DND-41 (cell line): ENCODE data around the gene ZNF57.
"Not testable (repeated sequence)": the region's sequence is repeated elsewhere in the genome, so short reads cannot be mapped to it uniquely, and the experiment has no call there.

Source experiments
- ATAC-seq: fragments of 200-7000 bp; cut with Tn5 transposase; 3 replicates; pipeline ENCODE4 v1.9.1; 2021; ENCODE audit warnings: low read depth; ENCODE audit not compliant: insufficient read depth
- DNase-seq: peaks from one replicate; pipeline ENCODE4 v3.0.0-alpha.2; 2020
- H2AFZ ChIP-seq: 2 replicates; pipeline ENCODE4 v1.6.0; 2012; ENCODE audit warnings: low read depth, low read length
- H3K27ac ChIP-seq: 2 replicates; pipeline ENCODE4 v1.5.1; 2012; ENCODE audit warnings: low read length, inconsistent platforms
- H3K27me3 ChIP-seq: fragments of 200-600 bp; sonication (generic); 2 replicates; pipeline ENCODE4 v1.6.0; 2012; ENCODE audit warnings: low read length, mild to moderate bottlenecking, inconsistent platforms; ENCODE audit not compliant: insufficient read depth, poor library complexity
- H3K36me3 ChIP-seq: 2 replicates; pipeline ENCODE4 v1.5.1; 2012; ENCODE audit warnings: low read length, inconsistent platforms; ENCODE audit not compliant: insufficient read depth
- H3K4me1 ChIP-seq: 2 replicates; pipeline ENCODE4 v1.5.1; 2012; ENCODE audit warnings: mild to moderate bottlenecking, low read length; ENCODE audit not compliant: insufficient read depth
- H3K4me2 ChIP-seq: 2 replicates; pipeline ENCODE4 v1.6.0; 2012; ENCODE audit warnings: mild to moderate bottlenecking, moderate library complexity, low read length, inconsistent platforms; ENCODE audit not compliant: insufficient read depth
- H3K4me3 ChIP-seq, 2 experiments: fragments of 200-600 bp in 1 of 2; shearing (Covaris generic) in 1 of 2; 2 replicates each; pipeline ENCODE4 v1.5.1; 2012 to 2016; ENCODE audit warnings: inconsistent platforms in 2 of 2, low read length in 2 of 2, mild to moderate bottlenecking in 2 of 2, low read depth in 1 of 2, moderate library complexity in 1 of 2
- H3K79me2 ChIP-seq: 2 replicates; pipeline ENCODE4 v1.6.0; 2012; ENCODE audit warnings: low read length, inconsistent platforms; ENCODE audit not compliant: insufficient read depth
- H3K9ac ChIP-seq: 2 replicates; pipeline ENCODE4 v1.6.0; 2012; ENCODE audit warnings: low read depth, mild to moderate bottlenecking, inconsistent platforms, low read length, moderate library complexity
- H3K9me3 ChIP-seq: 2 replicates; pipeline ENCODE4 v1.5.1; 2012; ENCODE audit warnings: low read length, moderate library complexity, mild to moderate bottlenecking, inconsistent platforms; ENCODE audit not compliant: insufficient read depth, severe bottlenecking
- H4K20me1 ChIP-seq: 2 replicates; pipeline ENCODE4 v1.6.0; 2012; ENCODE audit warnings: low read length; ENCODE audit not compliant: insufficient read depth
- CTCF ChIP-seq: IDR thresholded peaks from 2 replicates; pipeline ENCODE4 v1.5.1; 2012; ENCODE audit warnings: borderline replicate concordance, low read length, moderate library complexity, mild to moderate bottlenecking; ENCODE audit not compliant: poor library complexity, severe bottlenecking; ENCODE audit errors: extremely low read depth
- EZH2 ChIP-seq: IDR thresholded peaks from 3 replicates; pipeline ENCODE4 v1.6.1; 2012; ENCODE audit warnings: borderline replicate concordance, low read depth, mild to moderate bottlenecking, moderate library complexity, low read length, inconsistent platforms; ENCODE audit not compliant: severe bottlenecking

Gene ZNF57

GRCh38 chr19:2867025-2867991 lies 33.4 kb upstream of the ZNF57 start, which contains the start of gene ZNF556:
Gene ZNF556 (plus strand): TSS chr19:2867335. CDS start chr19:2867422, 87 bp downstream.
- ATAC-seq (peak; percentile 56), DNase-seq (peak; percentile 32)
- Histone ChIP-seq H2AFZ (no peak within 1 kb of the TSS), H3K4me2 (0 out of 2 replicates have a peak within 1 kb of the TSS, but pooled peaks have one; percentile 10), H3K9ac (peak within 1 kb of the TSS; percentile 35; the same call in 1 of the 2 replicates), H3K27me3 (no peaks in the 10 kb centered on the region), H3K79me2 (no peaks in the 10 kb centered on the region), H3K4me1 (peaks cover 32% of the 10 kb centered on the region), H3K9me3 (no peaks in the 10 kb centered on the region), H3K36me3 (no peaks in the 10 kb centered on the region), H3K4me3 (no peak within 1 kb of the TSS), H4K20me1 (no peaks in the 10 kb centered on the region), H3K27ac (peak within 1 kb of the TSS; percentile 70)
- TF ChIP-seq CTCF (no peak), EZH2 (no peak)

DNA sequence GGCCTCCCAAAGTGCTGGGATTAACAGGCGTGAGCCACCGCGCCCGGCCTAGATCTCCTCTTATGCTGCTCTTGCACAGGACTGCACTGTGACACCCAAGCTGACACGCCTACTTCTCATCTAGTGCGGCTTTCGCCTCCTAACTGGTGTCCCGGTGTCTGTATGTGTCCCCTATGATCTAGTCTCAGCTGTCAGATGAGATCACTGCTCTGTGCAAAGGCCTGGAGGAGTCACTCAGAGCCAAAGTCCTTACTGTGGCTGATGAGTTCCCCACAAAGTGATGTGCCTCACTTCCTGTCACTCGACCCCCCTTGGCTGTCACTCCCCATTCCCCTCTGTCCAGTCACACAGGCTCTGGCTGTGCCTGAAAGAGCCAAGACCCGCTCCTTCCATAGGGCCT lies 31.1 kb upstream of the ZNF57 start:
- Histone ChIP-seq H3K4me1 (peaks cover 23% of the 10 kb centered on the region), H2AFZ (no peak overlapping the region), H4K20me1 (no peaks in the 10 kb centered on the region), H3K36me3 (no peaks in the 10 kb centered on the region), H3K4me3 (no peak overlapping the region), H3K9me3 (no peaks in the 10 kb centered on the region), H3K27me3 (no peaks in the 10 kb centered on the region), H3K4me2 (no peak overlapping the region), H3K9ac (no peak overlapping the region), H3K27ac (peak overlapping the region; percentile 1; the same call in 1 of the 2 replicates), H3K79me2 (no peaks in the 10 kb centered on the region)
- no peak for TF ChIP-seq CTCF
- no peak for TF ChIP-seq EZH2
- no peak for DNase-seq
- ATAC-seq = peak; percentile 20; the same call in 1 of the 3 replicates

DNA sequence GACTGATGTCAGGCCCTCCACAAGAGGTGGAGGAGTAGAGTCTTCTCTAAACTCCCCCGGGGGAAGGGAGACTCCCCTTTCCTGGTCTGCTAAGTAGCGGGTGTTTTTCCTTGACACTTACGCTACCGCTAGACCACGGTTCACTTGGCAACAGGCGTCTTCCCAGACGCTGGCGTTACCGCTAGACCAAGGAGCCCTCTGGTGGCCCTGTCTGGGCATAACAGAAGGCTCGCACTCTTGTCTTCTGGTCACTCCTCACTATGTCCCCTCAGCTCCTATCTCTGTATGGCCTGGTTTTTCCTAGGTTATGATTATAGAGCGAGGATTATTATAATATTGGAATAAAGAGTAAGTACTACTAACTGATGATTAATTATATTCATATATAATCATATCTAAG lies 28.6 kb upstream of the ZNF57 start:
- H3K4me2 ChIP-seq = not testable (repeated sequence)

More for the DNA sequence above, 28.6 kb upstream of the ZNF57 start:
- H2AFZ ChIP-seq, H3K27me3 ChIP-seq, H3K79me2 ChIP-seq, H3K4me1 ChIP-seq, DNase-seq, H4K20me1 ChIP-seq, H3K36me3 ChIP-seq, H3K9ac ChIP-seq, H3K4me3 ChIP-seq, ATAC-seq, H3K27ac ChIP-seq: not testable (repeated sequence)
- peaks cover 10% of the 10 kb centered on the region for H3K9me3 ChIP-seq
